DMS 273 (cell line): ENCODE data around the gene CNOT2.

Source experiments
- DNase-seq: peaks from one replicate; lab custom pipeline; 2025; ENCODE audit not compliant: unreplicated experiment; lab: John Stamatoyannopoulos, UW

CNOT2 gene, protein sequence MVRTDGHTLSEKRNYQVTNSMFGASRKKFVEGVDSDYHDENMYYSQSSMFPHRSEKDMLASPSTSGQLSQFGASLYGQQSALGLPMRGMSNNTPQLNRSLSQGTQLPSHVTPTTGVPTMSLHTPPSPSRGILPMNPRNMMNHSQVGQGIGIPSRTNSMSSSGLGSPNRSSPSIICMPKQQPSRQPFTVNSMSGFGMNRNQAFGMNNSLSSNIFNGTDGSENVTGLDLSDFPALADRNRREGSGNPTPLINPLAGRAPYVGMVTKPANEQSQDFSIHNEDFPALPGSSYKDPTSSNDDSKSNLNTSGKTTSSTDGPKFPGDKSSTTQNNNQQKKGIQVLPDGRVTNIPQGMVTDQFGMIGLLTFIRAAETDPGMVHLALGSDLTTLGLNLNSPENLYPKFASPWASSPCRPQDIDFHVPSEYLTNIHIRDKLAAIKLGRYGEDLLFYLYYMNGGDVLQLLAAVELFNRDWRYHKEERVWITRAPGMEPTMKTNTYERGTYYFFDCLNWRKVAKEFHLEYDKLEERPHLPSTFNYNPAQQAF

GRCh38 chr12:70242695-70243509 is at the start of gene CNOT2:
Gene CNOT2 (plus strand): TSS chr12:70243433. CDS start chr12:70278227, 34,794 bp downstream.
- peak; percentile 89 for DNase-seq

- no peak for DNase-seq
Measured at GRCh38 chr12:70194076-70194475, 49.2 kb upstream of the CNOT2 start.

DNA sequence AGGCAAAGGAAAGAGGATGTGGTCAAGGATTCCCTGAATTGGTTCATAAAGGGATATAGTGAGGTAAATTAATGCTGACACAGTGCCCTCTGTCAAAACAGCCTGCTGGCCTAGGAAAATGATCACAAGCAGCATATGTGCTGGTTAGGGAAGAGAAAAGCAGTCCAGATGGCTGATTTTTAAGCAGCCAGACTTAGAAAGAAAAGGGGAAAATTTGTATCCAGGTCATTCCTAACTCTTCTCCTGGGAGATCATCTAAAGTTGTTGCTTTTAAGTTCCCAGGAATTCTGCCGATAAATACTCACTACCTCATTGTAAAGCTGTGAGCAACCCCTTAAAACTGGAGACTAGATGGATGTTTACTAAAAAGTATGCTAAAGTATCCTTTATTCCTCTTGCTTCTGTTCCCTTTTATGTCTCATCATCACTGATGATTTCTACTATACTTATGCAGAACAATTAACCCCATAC is 46.4 kb upstream of the CNOT2 start:
- peak; percentile 88 for DNase-seq

DNA sequence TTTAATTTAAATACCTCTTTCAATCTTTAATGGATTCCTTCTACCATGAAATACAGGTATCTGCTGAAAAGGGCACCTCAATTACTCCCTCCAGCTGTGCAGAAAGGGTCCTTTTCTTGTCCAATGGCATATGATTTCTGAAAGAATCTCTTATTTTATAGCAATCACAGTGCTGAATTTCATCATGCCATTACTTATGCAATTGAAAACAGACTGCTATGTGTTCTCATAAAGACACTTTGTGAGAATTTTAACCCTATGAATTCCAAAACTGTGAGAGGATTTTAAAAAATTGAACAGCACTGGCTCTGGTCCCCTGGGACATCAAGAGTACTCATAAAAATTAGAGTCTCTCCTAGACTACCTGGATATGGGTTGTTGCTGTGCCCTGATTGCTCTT is 45.9 kb upstream of the CNOT2 start:
- DNase-seq, result peak; percentile 58

- no peak for DNase-seq
Measured at GRCh38 chr12:70213707-70214106, 29.5 kb upstream of the CNOT2 start.

DNA sequence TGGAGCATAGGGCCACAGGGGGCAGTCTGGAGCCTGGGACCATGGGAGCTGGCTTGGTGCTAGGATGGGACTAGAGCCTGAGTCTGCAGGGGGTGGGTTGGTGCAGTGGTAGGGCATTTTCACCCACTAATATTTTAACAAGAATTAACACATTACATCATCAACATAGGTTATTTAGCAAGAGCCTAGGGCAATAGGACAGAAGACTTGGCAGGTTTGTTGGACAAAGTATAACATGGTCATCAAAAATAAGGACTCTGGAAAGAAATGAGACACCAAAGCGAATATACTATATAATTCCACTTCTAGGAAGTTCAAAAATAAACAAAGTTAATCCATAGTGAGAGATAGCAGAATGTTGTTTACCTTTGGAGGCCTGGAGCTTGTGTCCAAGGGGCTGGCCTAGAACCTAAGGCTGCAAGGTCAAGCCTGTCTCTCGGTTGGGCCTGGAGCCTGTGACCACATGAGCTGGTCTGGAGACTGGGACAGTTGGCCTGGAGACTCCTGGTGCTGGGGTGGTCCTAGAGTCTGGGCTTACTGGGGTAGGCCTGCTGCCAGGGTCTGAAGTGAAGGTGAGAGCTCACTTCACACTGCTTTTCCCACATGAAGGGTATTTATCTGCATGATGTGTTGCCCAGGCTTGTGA is 28.1 kb upstream of the CNOT2 start:
- no peak for DNase-seq

DNA sequence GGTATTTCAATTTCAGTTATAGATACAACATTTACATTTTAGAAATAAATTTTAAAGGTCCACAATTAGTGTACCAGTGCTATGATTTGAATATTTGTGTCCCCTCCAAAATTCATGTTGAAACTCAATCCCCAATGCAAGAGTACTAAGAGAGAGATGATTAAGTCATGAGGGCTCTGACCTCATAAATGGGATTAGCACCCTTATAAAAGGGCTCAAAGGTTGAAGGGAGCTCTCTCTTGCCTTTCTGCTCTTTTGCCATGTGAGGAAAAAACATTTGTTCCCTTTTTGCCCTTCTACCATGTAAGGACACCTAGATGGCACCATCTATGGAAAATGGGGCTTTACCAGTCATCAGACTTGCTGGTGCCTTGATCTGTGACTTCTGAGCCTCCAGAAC is 25.8 kb upstream of the CNOT2 start:
- DNase-seq, result no peak

DNA sequence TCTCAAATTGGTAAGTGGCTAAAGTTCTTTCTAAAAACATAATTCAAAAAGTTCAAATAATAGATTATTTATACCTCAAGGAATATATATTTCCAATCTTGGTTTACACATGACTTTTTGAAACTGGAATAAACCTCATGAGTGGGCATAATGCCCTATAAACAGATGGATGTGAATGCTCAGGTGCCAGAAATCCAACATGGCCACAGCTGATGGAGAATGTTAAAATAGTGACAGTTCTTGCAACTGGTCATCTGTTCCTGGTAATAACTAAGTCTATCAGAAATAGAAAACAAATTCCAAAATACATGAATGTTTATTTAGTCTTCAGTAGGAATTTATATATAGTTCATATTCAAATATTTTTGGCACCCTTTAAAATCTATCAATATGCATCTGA is 21.6 kb upstream of the CNOT2 start:
- peak; percentile 25 for DNase-seq

GRCh38 chr12:70227911-70228310 is 15.3 kb upstream of the CNOT2 start:
- no peak for DNase-seq

DNA sequence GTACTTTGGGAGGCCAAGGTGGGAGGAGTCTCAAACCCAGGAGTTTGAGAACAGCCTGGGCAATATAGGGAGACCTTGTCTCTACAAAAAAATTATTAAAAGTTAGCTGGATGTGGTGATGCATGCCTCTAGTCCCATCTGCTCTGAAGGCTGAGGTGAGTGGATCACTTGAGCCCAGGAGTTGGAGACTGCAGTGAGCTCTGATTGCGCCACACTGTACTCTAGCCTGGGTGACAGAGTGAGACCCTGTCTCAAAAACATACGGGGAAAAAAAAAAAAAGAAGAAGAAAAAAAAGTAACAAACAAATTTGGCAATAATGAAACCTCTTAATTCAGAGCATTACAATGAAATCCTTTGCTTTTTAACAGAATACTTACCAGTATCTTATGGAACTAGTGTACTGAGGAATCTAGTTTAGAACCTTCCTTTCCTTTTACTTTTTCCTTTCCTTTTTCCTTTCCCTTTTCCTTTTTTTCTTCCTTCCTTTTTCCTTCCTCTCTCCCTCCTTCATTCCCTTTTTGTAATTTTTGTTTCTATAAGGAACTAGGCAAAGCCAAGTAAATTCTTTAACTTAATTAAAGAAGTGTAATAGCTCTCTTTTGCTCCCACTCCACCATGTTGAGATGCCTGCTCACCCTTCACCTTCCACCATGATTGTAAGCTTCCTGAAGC is 12.2 kb upstream of the CNOT2 start:
- no peak for DNase-seq

DNA sequence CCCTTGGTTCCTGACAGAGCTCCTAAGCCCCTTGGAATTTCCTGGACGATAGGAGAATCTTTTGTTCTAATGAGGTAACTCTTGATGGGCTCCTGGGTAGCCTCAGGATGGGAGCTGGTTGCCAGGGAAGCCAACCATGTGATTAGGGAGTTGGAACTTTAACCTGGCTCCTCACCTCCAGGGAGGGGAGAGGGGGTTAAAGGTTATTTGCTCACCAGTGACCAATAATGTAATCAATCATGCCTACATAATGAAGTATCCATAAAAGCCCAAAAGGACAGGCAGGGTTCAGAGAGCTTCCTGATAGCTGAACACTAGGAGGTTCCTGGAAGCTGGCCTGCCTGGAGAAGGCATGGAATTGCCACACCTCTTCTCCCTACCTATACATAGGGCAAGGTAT is 6.2 kb upstream of the CNOT2 start:
- no peak for DNase-seq

- DNase-seq, result no peak
Measured at GRCh38 chr12:70240673-70241072, 2.6 kb upstream of the CNOT2 start.

GRCh38 chr12:70241845-70242244 is 1.4 kb upstream of the CNOT2 start:
- no peak for DNase-seq

GRCh38 chr12:70243510-70244371 is 508 bp downstream of the CNOT2 start:
- peak; percentile 70 for DNase-seq

DNA sequence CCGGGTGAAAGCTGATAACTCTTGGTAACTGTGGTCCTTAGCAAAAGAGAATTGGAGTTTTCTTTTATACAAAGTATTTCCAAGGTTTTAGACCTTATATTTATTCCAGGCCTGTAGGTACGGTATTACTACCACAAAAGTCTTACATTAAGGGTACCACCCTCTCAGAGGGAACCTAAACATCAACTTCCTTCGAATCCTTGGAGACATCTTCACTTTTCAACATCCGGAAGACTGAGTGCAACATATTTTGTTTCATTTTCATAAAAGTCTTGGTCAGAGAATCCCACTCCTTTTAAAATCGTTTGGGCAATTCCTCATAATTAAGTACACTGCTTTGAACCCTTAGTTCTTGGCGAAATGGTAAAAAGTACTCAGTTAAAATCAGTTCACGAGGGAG is 1.2 kb downstream of the CNOT2 start:
- no peak for DNase-seq

DNA sequence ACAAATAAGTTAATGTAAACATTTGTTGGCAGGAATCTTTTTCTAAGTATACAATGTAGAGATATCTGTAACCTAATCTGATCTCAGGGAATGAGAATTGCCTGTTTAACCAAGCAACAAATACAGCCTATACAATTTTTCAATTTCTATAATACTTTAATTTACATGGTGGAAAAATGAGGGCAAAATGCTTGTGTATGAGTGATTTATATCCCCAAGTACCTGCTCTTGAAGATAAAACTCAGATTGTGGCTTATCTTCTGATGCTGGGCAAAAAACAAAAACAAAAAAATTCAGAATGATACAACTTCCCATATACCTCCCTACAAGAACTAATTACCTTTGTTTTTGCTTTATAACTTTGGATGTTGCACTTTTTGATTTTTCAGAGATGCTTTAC is 2.2 kb downstream of the CNOT2 start:
- DNase-seq, result no peak

GRCh38 chr12:70246580-70246979 is 3.3 kb downstream of the CNOT2 start:
- no peak for DNase-seq

- DNase-seq, result no peak
Measured at GRCh38 chr12:70247653-70248199, 4.5 kb downstream of the CNOT2 start.

DNA sequence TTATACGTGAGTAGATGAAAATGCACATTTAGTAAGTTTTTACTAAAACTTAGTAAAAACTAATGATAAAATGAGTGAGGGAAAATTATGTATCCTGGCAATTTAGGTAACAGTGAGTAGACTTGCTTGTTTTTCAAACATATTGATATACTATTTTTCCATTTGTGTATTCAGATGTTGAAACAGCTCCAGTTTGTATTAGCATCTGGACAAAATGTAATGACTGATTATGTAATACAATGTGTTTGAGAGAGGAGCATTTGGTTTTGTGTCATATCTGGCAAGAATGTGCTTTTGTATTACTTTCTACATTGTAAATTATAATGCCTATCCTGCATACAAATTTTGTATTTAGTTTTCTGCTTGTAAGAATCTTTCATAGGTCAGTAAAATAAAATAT is 5.6 kb downstream of the CNOT2 start:
- no peak for DNase-seq

GRCh38 chr12:70249903-70250302 is 6.7 kb downstream of the CNOT2 start:
- DNase-seq, result no peak
